ENCODE data around the gene PAMR1. TPM values are rescaled to one million over a fixed set of nuclear protein-coding genes. Genes with fewer than 3 reads are reported as not detected.

PAMR1 gene
- total and polyA plus RNA-seq, 2 of the 8 experiments (the other 6 are each of a cell fraction or from before 2014, with no cell fraction given), result 3.0 to 6.9 TPM

- Histone ChIP-seq H3K56ac (replicated peaks; ENCODE audit: insufficient read length, low read depth, low read length) (no peak overlapping the region), H4K5ac (ENCODE audit: insufficient read length, low read depth, low read length) (no peak overlapping the region), H3K36me3 (ENCODE audit: control insufficient read depth in 2 of 4, insufficient read depth in 4 of 4, low read length in 3 of 4) (no peaks in the 10 kb centered on the region), H3K27me3 (replicated peaks in 1 of 4; ENCODE audit: control insufficient read depth in 3 of 4, extremely low read depth in 1 of 4, insufficient read depth in 3 of 4, low read length in 3 of 4) (no peaks in the 10 kb centered on the region; a peak in 2 of 7 replicates), H3K4me2 (ENCODE audit: insufficient read depth in 1 of 2, low read depth in 2 of 2, low read length in 2 of 2) (no peak overlapping the region), H2BK20ac (ENCODE audit: low read length) (no peak overlapping the region), H3K4ac (replicated peaks; ENCODE audit: insufficient read length, low read depth, low read length) (no peak overlapping the region), H2BK5ac (ENCODE audit: low read depth, low read length) (no peak overlapping the region), H4K91ac (replicated peaks; ENCODE audit: insufficient read length, low read length) (no peak overlapping the region), H3K14ac (ENCODE audit: insufficient read length) (no peak overlapping the region), H3K23me2 (ENCODE audit: low read depth, low read length) (no peaks in the 10 kb centered on the region), H3K4me3 (ENCODE audit: extremely low read depth in 1 of 4, insufficient read depth in 2 of 4, low read depth in 3 of 4, low read length in 4 of 4) (no peak overlapping the region), H4K8ac (ENCODE audit: extremely low read depth, insufficient read depth, low read length) (no peak overlapping the region), H2BK12ac (ENCODE audit: low read depth, low read length) (no peak overlapping the region), H3K79me1 (ENCODE audit: low read depth, low read length) (no peaks in the 10 kb centered on the region), H3K18ac (ENCODE audit: extremely low read depth, low read length) (no peak overlapping the region), H3K23ac (ENCODE audit: insufficient read length) (no peak overlapping the region), H2BK120ac (replicated peaks; ENCODE audit: low read depth, low read length) (no peak overlapping the region), H3K9ac (replicated peaks in 1 of 4; ENCODE audit: extremely low read depth in 1 of 4, low read depth in 3 of 4, low read length in 3 of 4) (no peak overlapping the region), H2BK15ac (ENCODE audit: low read length) (no peak overlapping the region), H3K4me1 (replicated peaks in 1 of 4; ENCODE audit: control insufficient read depth in 3 of 4, insufficient read depth in 4 of 4, low read length in 3 of 4) (no peaks in the 10 kb centered on the region), H3K27ac (ENCODE audit: low read depth, low read length) (no peak overlapping the region), H3K79me2 (ENCODE audit: control insufficient read depth in 1 of 2, insufficient read depth in 2 of 2, low read length in 2 of 2) (no peaks in the 10 kb centered on the region), H2AFZ (ENCODE audit: low read length) (no peak overlapping the region), H3K9me3 (ENCODE audit: insufficient read depth in 2 of 2, low read depth in 1 of 2, low read length in 1 of 2) (no peaks in the 10 kb centered on the region), H4K20me1 (replicated peaks in 1 of 2; ENCODE audit: control insufficient read depth in 1 of 2, insufficient read depth in 2 of 2, low read length in 2 of 2) (no peaks in the 10 kb centered on the region), H2AK5ac (ENCODE audit: low read depth, low read length) (no peak overlapping the region)
- no peak for FAIRE-seq
- ChIA-PET CTCF (ENCODE audit: partially characterized antibody) (interaction anchor here (0.6 to 1.8 kb wide), 10 partner anchors 11 to 463 kb away, joined by 3 to 5 read pairs (median 3); no protein-coding TSS in a partner anchor), POLR2A (ENCODE audit: partially characterized antibody) (interaction anchor here (0.9 kb wide), 1 partner anchor 10 kb away, joined by 3 read pairs; no protein-coding TSS in a partner anchor)
- WGBS, 2 experiments (ENCODE audit: extremely low coverage in 1 of 2, insufficient coverage in 1 of 2, insufficient read length in 1 of 2, insufficient replicate concordance in 2 of 2, low coverage in 1 of 2, low lambda C conversion rate in 2 of 2, missing lambda C conversion rate in 1 of 2), result 90% methylated on average over 1 of the region's 1 CpG; no CpG with 5 or more reads in 1 of the 2 experiments
- TF ChIP-seq ASH2L (IDR thresholded peaks at IDR 0.05; ENCODE audit: low read length) (no peak), TAF1 (IDR thresholded peaks at IDR 0.05; ENCODE audit: low read depth, low read length) (no peak), FOSL1 (IDR thresholded peaks at IDR 0.05; ENCODE audit: insufficient read depth, low read depth, low read length) (no peak), EP300 (IDR thresholded peaks at IDR 0.05; ENCODE audit: borderline replicate concordance in 1 of 2, low read depth in 2 of 2, low read length in 2 of 2) (no peak), JUND (IDR thresholded peaks at IDR 0.05; ENCODE audit: low read length) (no peak), MAFK (IDR thresholded peaks at IDR 0.05; ENCODE audit: low read depth, low read length) (no peak)
- no peak for DNase-seq (ENCODE audit: low read depth in 1 of 2, low spot score in 2 of 2)
Measured at GRCh38 chr11:35389112-35389511, 136.3 kb downstream of the PAMR1 start.

Data from H1 (cell line).